Spleen (tissue), 7 donors: ENCODE data around the gene MAN1A2.

Experiments used
- CTCF ChIP-seq, 11 experiments: fragments of 200-600 bp in 7 of 11; fragments of 450-650 bp in 4 of 11; sonication (generic) in 4 of 11; IDR thresholded peaks in 8 of 11; conservative IDR thresholded peaks in 3 of 11; 1 replicate in 7 of 11; 2 replicates in 4 of 11; pipeline versions ENCODE4 v1.4.0 to v1.8.0; 2016 to 2021; ENCODE audit warnings: antibody characterized with exemption in 11 of 11, inconsistent platforms in 4 of 11, mild to moderate bottlenecking in 1 of 11
- POLR2AphosphoS5 ChIP-seq, 3 donors: sonication (generic); formaldehyde crosslinking; IDR thresholded peaks; one replicate each; pipeline ENCODE4 v1.5.1; 2017; ENCODE audit warnings: antibody characterized with exemption in 3 of 3
- donor health status: DM: no; HTN: no; CAD: no; lungs with moderate emphysema.
- donor health status: DM: no; HTN: no; CAD: no.
- donor health status: DM: no; HTN: no; CAD: no.

- TF ChIP-seq POLR2AphosphoS5 (IDR thresholded peaks at IDR 0.05) (no peak), CTCF (IDR thresholded peaks at IDR 0.05 in 8 of 11, conservative IDR thresholded peaks at IDR 0.05 in 3 of 11) (no peak)
Observed at GRCh38 chr1:117453958-117454357, 86.7 kb downstream of the MAN1A2 start.
